ENCODE results near the gene TIGAR.

TIGAR gene

DNA sequence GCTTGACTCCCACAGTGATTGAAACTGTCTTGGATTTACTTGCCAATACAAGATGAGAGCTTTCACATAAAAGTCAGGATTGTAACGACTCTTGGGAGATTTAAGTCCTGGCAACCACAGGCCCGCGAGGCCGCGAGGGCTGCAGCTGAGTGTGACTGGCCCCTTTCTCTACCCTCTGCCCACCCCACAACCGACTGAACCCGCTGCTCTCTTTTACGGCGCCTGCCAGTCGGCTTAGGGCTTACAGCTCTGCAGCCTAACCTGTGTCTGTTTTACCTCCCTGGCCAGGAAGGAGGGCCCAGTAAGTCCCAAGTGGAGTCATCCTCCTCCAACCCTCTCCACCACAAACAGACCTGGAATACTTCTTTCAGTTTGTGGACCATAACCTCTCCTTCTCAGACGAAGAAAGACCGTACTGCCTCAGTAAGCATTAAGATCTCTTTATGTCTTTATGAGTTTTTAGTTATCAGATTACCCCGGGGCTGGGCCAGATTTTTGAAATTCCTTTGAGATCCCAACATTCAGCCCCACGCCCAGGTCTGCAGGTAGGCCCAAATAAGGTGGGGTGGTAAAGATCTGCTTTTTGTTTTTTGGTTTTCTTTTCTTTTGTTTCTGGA lies 12.6 kb upstream of the TIGAR start:
- no peak for DNase-seq

DNA sequence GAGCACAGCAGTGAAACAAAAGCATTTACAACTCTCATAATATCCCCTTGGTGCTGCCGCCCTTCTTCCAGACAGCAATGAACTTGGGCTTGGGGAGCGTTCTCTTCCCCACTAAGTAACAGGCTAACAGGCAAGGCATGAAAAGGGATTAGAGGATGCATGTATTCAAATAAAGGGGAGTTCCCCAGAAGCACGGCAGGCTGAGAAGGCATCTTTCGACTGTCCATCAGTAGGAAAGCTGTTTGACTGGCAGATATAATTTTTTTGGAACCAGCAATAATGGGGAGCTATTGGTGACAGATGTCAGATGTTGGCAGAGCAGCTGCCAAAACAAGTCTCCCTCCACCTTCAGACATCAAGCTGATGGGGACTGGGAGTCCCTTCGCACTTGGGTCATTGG lies 9.2 kb upstream of the TIGAR start:
- DNase-seq: no peak

DNA sequence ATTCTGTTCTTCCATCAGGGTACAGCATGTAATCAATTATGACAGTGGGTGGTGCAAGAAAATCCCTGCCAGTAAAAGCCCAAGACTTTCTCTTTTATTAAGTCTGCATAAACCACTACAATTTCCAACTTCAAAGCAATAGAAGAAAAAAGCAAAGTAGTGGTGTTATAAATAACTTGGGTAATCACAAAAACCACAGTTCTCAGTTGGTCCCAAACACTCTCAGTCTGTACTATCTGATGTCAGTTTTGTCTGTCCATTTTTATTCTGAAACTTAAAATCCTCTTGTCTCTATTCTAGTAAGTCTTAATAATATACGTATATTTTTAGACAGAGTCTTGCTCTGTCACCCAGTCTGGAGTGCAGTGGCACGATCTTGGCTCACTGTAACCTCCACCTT lies 8.8 kb upstream of the TIGAR start:
- DNase-seq: no peak

DNA sequence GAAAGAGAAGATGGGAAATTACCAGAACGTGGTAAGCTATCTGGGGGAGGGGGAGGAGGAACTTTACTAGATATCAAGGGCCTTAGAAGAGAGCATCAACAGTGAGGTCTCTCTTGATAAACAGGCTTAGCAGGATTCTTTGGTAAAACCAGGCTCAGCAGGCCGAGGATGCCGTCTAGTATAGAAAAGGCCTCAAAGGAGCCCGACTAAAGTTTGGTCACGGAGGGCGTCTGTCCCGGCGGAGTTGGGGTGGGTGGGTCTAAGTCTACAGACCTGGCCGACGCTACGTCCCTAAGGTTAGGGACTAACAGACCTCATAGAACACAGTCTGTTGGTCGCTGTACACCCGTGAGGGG lies 538 bp upstream of the TIGAR start:
- DNase-seq: no peak

DNA sequence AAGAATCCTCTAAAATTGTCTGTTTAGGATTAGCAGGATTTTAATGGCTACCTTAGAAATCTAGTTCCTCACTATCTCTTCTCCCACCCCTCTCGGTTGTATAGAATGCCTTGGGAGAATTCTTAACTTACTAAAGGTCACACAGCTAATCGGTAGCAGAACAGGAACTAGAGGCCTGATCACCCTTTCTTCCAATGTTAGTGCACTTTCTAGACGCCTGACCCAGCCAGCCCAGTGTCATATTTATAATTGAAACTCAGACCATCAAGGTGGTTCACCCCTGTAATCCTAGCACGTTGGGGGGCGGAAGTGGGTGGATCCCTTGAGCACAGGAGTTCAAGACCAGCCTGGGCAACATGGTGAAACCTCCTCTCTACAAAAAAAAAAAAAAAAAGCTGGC lies 1.7 kb downstream of the TIGAR start:
- DNase-seq: no peak

DNA sequence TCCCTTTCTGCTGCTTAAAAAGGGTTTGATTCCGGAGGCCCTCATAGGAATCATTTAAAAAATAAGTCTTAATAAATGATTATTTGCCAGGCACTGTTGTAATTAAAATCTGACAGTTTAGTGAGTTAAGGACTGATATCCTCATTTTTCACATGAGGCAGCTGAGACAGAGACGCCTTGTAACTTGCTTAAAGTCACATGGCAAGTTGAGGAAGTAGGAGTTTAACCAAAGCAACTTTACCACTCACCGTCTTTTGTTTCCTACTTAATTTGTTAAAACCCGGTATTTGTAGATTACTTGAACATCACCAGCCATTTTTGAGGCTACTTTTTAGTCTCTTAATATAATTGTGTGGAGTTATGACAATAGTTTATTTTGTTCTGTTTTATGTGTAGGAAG lies 2.4 kb downstream of the TIGAR start:
- no peak for DNase-seq

DNA sequence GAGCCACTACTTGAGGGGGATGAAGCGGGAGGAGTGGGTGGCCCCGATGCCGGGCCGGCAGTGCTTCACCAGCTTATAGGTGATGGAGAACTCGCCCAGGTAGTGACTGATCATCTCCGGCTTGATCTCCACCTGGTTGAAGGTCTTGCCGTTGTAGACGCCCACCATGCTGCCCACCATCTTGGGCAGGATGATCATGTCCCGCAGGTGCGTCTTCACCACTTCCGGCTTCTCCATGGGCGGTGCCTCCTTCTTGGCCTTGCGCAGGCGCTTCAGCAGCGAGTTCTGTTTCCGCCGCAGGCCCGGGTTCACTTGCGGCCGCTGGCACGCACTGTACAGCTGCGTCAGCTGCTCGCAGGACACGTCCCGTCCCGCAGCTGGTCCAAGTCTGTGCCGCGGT lies 3.4 kb downstream of the TIGAR start:
- no peak for DNase-seq

DNA sequence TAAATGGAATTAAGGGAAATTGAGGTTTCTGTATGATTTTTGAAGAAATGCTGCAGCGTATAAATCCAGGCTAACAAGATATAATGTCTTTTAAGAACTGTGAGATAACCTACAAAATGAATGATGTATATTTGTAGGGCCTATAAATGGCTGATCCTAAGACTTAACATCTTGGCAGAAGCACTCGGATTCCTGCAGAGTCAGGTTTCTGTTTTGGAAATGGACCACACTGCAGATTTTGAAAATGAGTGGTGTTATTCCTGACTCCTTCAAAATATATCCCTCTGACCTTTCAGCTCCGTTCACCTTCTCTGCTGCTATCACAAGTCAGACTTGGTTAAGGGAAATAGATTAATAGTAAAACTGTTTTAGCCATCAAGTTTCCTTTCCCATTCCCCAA lies 5.0 kb downstream of the TIGAR start:
- DNase-seq: no peak

DNA sequence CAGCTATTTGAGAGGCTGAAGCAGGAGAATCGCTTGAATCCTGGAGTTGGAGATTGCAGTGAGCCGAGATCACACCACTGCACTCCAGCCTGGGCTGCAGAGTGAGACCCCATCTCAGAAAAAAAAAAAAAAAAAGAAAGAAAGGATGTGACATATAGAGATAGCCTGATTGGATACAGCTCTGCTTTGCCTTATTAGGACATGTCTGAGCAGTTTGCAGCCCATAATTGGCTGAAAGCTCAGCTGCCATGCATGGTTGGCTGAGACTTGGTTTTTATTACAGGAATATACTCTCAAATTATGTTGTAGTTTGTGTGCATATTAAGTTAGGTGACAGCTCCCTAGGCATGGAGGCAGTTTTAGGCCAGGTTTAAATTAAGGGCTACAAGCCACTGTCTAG lies 6.3 kb downstream of the TIGAR start:
- DNase-seq: no peak

DNA sequence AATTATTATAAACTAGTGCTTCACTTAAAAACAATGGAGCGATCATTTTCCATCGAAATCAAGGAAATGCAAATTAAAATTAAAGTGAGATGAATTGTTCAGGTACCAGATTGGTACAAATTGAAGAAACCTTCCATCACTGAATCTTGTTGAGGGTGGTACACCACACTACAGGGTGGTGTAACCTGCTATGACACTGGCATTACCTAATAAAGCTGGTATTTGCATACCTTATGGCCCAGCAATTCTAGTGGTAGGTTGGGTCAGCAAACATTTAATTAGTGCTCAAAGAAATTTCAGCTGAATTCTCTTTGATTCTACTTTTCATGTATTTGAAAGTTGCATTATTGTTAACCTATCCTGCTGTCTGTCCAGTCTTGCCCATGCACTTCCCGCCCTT lies 9.2 kb downstream of the TIGAR start:
- no peak for DNase-seq

DNA sequence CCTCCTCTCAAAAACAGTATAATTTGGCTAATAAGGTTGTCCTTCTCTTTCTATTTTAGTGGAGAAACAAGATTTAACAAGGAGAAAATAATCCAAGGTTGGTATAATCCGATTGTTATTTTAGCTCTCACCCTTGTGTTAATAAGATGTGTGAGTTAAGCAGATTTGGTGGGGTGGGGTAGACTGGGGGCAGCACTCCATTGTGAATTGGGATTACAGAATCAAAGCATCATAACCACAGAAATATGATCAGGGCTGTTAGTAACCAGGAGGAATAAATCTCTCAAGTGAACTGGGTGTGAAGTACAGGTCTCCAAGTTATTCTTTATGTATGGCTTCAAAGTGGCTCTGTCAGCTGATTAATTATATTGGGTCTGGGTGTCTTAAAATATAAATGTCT lies 10.2 kb downstream of the TIGAR start:
- no peak for DNase-seq

DNA sequence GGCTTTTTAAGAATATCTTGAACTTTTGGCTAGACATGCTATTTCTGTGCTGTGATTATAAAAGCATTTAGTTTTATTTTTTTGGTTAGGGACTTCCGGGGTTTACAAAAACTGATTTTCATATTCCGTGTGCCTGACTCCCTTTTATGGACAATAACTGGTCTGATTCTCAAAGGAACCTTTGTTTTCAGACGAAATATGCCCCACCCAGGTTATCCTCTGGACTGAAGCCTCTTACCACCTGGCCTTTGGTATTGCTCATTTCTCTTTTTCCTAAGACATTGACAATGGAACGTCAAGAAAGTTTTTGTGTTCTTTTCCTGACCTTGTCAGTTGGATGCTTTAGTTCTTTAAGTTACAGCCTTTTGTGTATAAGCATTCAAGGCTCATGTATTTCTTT lies 10.8 kb downstream of the TIGAR start:
- DNase-seq: no peak

DNA sequence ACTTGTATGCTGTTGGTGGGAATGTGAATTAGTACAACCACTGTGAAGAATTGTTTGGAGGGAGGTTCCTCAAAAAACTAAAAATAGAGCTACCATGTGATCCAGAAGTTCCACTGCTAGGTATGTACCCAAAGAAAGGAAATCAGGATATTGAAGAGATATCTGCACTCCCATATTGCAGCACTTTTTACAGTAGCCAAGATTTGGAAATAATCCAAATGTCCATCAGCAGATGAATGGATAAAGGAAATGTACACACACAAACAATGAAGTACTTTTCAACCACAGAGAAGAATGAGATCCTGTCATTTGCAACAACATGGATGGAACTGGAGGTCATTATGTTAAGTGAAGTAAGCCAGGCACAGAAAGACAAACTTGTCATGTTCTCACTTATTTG lies 25.9 kb downstream of the TIGAR start:
- DNase-seq: no peak

DNA sequence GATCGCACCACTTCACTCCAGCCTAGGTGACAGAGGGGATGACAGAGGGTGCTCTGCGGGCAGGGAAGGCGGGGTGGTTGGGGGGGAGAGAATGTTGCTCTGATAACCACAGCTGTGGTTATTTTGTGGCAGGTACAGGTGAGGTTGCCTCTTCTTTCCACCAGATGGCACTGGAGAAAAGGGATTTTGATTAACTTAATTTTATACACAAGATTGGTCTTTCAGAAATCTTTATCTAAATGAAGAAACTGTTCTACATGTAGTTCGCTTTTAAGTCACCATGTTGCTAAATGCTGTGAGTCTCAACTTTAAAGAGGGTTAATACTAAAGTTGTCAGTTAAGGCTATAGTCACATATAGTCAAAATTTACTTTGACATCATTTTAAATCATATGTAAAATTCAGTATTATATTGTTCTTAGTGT lies 32.8 kb downstream of the TIGAR start:
- DNase-seq: peak; percentile 17 to 57

DNA sequence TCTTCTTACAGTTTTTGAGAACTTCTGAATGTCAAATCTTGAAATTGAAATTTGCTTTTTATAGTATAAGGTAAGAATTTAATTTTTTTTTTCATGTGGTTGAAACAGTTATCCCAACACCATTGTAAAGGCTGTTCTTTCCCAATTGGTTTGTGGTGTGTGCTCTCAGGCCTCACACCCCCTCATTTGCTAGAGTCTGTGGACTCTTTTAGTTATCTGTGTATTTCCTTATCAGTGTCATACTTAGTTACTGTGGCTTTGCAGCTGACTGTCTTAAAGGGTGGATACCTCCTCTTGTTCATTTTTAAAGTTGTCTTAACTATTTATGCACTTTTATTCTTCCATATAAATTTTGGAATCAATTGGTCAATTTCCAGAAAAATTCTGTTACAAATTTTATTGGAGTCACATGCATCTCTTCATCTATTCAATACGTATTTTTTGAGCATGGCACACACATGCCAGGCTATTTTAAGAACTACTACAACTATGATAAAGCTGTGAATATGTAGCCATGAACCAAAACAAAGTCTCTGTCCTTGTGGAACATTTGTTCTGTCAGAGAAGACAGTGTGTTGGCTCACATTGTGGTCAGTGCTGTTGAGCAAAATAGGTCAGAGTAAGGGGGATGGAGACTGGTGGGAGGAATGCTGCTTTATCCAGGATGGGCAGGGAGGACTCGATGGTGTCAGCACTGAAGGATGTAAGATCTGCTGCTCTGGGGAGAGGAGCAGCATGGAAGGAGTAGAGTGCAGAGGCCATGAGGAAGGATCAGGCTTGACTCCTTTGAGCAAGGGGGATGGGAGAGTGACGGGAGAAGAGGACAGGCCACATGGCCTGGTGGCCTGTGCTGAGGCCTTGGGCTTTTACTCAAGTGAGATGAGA lies 34.4 kb downstream of the TIGAR start:
- DNase-seq: no peak

DNA sequence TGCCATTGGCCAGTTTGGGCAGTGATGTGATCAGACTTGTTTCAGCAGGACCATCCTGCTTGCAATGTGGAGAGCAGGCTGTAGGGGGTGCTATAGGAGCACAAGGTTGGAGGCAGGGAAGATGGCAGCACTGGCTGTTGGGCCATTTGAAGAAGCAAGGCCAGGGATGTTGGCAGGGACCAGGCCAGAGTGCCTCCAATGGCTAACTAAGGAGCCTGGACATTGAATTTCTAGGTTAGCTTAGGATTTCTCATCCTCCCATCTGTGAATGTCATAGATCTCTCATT lies 35.0 kb downstream of the TIGAR start:
- DNase-seq: peak; percentile 15 to 36

DNA sequence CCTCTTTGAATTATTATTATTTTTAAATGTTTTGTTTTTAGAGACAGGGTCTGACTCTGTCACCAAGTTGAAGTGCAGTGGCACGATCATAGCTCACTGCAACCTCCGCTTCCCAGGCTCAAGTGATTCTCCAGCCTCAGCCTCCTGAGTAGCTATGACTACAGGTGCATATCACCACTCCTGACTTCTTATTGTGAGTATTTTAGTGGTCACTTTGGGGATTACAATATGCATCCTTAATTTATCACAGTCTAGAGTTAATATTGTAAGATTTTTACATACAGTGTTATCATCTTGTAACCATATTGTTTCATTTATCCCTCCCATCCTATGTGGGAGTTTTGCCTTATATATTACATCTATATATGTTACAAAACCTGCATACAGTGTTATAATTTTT lies 45.1 kb downstream of the TIGAR start:
- no peak for DNase-seq

DNA sequence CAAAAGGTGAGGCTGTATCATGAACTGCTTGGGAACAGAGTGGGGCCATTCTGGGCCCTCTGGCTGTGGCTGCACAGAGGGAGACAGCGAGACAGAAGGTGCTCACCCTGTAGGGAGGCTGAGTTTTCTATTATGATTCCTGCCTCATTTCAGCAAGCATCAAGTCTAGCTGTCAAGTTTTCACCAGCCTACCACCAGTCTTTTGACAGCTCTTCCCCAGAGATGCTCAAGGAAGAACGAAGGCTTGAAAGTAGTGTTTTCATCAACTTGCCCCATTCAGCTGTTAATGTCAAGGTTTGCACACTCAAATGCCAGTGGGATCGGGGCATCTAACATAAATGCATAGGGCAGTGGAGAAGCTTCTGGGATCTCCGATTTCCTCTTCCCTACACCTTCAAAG lies 48.5 kb downstream of the TIGAR start:
- no peak for DNase-seq

DNA sequence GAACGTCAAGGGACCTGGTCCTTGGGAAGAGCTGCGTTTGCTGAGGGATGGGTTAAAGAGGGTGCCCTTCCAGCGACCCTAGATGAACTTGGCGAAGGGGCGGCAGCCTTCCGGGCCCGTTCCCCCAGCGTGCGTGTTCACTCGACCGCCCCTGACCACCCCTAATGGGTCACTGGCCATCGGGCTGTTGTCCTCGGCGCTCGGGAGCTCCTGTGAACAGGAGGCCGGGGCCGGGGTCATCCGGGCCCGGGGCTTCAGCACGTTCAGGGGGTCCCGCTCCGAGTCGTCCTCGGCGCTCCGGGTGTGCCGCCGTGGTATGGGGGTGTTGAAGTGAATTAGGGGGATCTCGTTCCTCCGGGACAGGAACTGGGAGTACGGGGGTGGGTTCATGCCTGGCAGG lies 49.3 kb downstream of the TIGAR start:
- DNase-seq: no peak

DNA sequence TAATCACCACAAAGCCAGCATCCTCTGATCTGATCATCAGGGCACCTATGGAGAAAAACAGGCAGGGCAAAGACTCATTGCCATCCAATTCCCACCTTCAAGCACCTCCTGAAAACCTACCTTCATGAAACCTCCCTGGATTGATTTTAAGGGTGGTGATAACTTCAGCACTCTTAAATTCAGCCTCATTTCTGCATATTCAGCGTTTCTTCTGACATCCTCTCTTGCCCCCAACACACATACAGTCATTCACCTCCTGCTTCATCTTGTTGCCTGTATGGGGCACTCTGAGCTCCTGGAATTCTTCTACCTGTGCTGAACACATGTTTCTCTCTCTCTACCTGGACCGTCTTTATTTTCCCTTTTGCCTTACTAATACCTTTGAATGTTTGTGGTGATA lies 51.6 kb downstream of the TIGAR start:
- no peak for DNase-seq

DNA sequence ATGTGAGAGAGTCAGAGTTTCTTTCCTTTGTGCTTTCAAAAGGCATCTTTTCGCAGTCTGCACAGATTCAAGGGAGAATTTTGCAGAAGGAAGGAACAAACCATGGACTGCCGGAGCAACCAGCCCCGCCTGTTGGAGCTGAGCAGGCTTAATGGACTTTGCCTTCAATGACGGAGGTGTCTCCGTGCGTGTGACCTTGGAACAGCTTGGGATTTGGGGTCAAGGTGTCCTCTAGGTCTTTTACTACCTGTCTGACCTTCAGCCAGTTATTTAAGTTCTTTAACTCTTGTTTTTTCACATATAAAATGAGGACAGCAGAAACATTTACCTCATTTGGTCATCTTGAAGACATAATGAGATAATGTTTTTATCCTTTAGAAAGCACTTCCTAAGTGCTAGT lies 54.4 kb downstream of the TIGAR start:
- DNase-seq: no peak

DNA sequence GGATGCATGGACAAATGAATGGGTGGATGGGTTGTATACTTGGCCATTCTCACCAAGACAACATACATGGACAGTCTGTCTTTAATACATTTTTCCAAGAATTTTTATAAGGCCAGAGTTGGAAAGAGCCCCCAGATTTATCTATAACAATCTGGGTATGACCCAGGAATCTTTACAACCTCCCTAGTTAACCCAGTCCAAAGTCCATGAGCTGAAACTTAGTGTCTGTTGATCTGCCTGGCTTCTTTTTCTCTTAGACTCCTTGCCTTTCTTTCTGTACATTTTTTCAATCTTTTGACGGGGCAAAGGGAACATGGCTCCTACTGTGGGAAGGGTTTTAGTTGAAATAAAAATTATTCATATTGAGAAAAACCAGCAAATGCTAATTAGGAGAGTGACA lies 57.8 kb downstream of the TIGAR start:
- DNase-seq: no peak

DNA sequence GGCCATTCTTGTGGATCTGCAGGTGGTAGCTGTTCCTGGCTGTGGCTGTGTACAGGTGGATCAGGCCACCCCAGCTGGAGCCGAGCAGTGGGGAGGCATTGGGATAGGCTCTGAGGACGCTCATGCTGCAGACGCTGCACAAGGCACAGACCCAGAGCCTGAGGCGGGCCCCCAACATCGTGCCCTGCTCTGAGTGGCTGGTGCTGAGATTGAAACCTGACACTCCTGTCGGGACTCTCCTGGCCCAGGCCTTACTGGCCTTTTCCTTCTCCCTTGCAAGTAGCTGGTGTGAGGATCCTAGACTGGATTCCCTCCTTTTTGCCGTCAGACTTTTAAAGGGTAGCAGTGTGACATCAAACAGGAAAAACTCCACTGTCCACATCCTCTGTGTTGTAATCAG lies 58.4 kb downstream of the TIGAR start, which contains the start of gene FGF23:
FGF23 (minus strand) TSS at position 308 of the 400 bp plus-strand sequence; CDS start at position 178, 130 bp downstream.
- no peak for DNase-seq

DNA sequence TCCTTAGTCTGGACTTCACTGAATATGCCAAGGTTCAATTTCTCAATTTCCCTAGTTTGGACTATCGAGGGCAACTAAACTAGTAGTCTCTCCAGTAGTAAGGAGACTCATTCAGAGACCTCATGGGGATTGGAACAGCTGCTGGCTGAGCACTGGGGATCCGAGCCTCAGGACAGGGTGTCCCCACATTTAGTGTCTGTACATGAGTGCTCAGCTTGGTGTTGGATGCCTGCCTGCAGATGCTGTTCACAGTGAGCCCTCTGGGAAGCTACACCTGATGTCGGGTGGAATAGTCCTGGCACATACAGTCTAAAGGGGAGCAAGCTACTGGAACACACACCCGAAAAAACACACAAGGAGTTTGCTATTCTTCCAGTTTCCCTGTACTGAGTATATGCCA lies 59.3 kb downstream of the TIGAR start:
- no peak for DNase-seq

DNA sequence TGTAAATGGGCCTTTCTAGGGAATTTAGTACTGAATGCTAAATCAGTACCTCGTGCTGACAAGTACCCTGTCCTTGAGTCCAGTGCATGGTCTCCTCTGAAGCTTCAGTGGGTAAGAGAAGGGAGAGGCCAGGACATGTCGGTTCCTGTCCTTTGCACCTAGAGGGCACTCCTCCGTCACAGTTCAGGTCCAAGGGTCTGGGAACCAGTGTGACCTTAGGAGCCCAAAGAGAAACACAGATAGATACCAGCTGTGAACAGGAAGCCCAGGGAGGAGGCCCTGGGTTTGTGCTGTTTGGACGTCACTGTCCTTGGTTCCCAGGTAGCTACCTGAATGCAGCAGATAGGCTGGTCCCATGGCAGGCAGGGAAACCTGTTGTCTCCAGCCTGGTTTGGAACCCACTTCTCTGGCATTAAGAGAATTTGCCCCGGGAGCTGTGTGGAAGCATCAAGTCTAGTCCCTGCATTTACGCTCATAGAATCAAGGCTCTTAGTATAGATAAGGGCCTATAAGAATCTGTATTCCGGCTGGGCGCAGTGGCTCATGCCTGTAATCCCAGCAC lies 62.4 kb downstream of the TIGAR start:
- no peak for DNase-seq
